Measurements from ENCODE around the gene FKRP. TPM values are rescaled to one million over a fixed set of nuclear protein-coding genes. Genes with fewer than 3 reads are reported as not detected.
"Not testable (repeated sequence)": the region's sequence is repeated elsewhere in the genome, so short reads cannot be mapped to it uniquely, and the experiment has no call there.

Gene FKRP
- total RNA-seq, 4 donors from 2014 or later = 15.7 to 20.4 (median 17.7) TPM

DNA sequence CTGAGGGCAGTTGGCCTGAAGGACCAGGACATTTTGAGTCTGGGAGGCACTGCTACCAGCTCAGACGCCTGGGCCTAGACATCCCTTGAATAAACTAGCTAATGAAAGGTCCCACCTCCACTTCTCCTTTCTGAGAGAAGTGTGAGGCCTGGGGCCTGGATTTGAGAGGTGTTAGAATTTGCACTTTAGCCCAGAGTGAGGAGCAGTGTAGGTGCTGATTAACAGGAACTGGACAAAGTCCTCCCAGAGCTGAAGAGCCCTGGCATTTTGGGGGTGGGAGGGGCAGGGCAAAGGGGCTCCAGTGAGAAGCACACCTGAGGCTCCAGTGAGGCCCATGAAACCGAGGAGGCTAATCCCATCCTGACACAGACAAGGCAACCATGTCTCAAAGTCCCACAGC, 57.7 kb downstream of the FKRP start:
- DNase-seq (ENCODE audit: low spot score in 2 of 2) = no peak
- 65 to 75% methylated on average over 2 of the region's 2 CpGs for WGBS, 2 donors
- Histone ChIP-seq H3K27me3 (no peaks in the 10 kb centered on the region), H3K36me3 (no peaks in the 10 kb centered on the region), H3K4me3 (no peak overlapping the region), H3K4me1 (no peaks in the 10 kb centered on the region), H3K9me3 (no peaks in the 10 kb centered on the region), H3K27ac (no peak overlapping the region)
- TF ChIP-seq EP300 (IDR thresholded peaks at IDR 0.05) (no peak), POLR2A (IDR thresholded peaks at IDR 0.05) (no peak)
- TF ChIP-seq, protein P1, sequence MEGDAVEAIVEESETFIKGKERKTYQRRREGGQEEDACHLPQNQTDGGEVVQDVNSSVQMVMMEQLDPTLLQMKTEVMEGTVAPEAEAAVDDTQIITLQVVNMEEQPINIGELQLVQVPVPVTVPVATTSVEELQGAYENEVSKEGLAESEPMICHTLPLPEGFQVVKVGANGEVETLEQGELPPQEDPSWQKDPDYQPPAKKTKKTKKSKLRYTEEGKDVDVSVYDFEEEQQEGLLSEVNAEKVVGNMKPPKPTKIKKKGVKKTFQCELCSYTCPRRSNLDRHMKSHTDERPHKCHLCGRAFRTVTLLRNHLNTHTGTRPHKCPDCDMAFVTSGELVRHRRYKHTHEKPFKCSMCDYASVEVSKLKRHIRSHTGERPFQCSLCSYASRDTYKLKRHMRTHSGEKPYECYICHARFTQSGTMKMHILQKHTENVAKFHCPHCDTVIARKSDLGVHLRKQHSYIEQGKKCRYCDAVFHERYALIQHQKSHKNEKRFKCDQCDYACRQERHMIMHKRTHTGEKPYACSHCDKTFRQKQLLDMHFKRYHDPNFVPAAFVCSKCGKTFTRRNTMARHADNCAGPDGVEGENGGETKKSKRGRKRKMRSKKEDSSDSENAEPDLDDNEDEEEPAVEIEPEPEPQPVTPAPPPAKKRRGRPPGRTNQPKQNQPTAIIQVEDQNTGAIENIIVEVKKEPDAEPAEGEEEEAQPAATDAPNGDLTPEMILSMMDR (IDR thresholded peaks at IDR 0.05) = no peak

- 88 to 90% methylated on average over 4 of the region's 4 CpGs for WGBS, 2 donors
- not testable (repeated sequence) for H3K4me3 ChIP-seq; H3K27ac ChIP-seq; H3K4me1 ChIP-seq; H3K36me3 ChIP-seq; DNase-seq (ENCODE audit: low spot score in 2 of 2); H3K27me3 ChIP-seq; H3K9me3 ChIP-seq
Observed at GRCh38 chr19:46804432-46804831, 58.6 kb downstream of the FKRP start.

DNA sequence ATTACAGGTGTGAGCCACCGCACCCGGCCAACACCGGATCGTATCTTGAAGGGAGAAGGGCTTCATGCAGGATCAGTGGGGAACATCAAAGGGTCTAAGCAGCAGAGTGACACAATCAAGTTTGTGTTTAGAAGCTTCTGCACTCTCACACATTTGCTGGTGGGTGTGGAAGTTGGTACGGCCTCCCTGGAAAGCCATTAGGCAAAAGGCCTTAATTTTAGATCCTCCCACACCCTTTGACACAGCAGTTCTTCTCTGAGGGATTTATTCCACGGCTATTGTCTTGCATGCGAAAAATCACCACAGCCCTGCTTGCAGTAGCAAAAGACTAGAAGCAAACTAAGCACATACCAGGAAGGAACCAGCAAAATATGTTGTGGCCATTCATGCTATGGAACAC, 60.8 kb downstream of the FKRP start:
- TF ChIP-seq POLR2A (IDR thresholded peaks at IDR 0.05) (no peak), EP300 (IDR thresholded peaks at IDR 0.05) (no peak)
- TF ChIP-seq, protein P1 (IDR thresholded peaks at IDR 0.05) = no peak
- no peaks in the 10 kb centered on the region for H3K9me3 ChIP-seq
- DNase-seq (ENCODE audit: low spot score in 2 of 2) = no peak
- no peak overlapping the region for H3K4me3 ChIP-seq
- H3K27ac ChIP-seq = no peak overlapping the region
- H3K36me3 ChIP-seq = no peaks in the 10 kb centered on the region
- 62 to 63% methylated on average over 7 of the region's 7 CpGs for WGBS, 2 donors
- H3K4me1 ChIP-seq = no peaks in the 10 kb centered on the region
- no peaks in the 10 kb centered on the region for H3K27me3 ChIP-seq

Small RNAs within 50 kb of the gene (small RNA-seq; reads per million reads assigned to genes)
- gene MIR320E (0.57 reads per million), gene RF00019 (not detected)

Other genes starting within 250 kb of the FKRP start
- 100 to 1,000 TPM; 123 to 167 (median 137) TPM for gene CALM3, start 144.7 kb upstream of the FKRP start, total RNA-seq
- 10 to 100 TPM in 2 of 4 donors, 1 to 10 TPM in 2; 3.1 to 43.2 (median 12.7) TPM for gene PTGIR, start 121.0 kb upstream of the FKRP start, total RNA-seq
- gene GNG8, start 109.9 kb upstream of the FKRP start, total RNA-seq = not detected
- 10 to 100 TPM in 1 of 4 donors, 1 to 10 TPM in 3; 7.1 to 11.7 (median 8.2) TPM for gene DACT3, start 84.9 kb upstream of the FKRP start, total RNA-seq
- gene PRKD2, start 28.9 kb upstream of the FKRP start, total RNA-seq = 10 to 100 TPM; 21.0 to 36.1 (median 30.2) TPM
- gene STRN4, start 393 bp downstream of the FKRP start, total RNA-seq = 100 to 1,000 TPM in 1 of 4 donors, 10 to 100 TPM in 3; 77.4 to 127 (median 87.4) TPM
- 100 to 1,000 TPM in 1 of 4 donors, 10 to 100 TPM in 3; 76.8 to 107 (median 83.4) TPM for gene SLC1A5, start 42.5 kb downstream of the FKRP start, total RNA-seq
- gene AP2S1, start 104.8 kb downstream of the FKRP start, total RNA-seq = 100 to 1,000 TPM in 1 of 4 donors, 10 to 100 TPM in 3; 32.1 to 108 (median 64.6) TPM
- gene ARHGAP35, start 114.9 kb downstream of the FKRP start, total RNA-seq = 10 to 100 TPM; 43.3 to 50.3 (median 48.6) TPM